ENCODE results near the gene DNAJB13.

DNA sequence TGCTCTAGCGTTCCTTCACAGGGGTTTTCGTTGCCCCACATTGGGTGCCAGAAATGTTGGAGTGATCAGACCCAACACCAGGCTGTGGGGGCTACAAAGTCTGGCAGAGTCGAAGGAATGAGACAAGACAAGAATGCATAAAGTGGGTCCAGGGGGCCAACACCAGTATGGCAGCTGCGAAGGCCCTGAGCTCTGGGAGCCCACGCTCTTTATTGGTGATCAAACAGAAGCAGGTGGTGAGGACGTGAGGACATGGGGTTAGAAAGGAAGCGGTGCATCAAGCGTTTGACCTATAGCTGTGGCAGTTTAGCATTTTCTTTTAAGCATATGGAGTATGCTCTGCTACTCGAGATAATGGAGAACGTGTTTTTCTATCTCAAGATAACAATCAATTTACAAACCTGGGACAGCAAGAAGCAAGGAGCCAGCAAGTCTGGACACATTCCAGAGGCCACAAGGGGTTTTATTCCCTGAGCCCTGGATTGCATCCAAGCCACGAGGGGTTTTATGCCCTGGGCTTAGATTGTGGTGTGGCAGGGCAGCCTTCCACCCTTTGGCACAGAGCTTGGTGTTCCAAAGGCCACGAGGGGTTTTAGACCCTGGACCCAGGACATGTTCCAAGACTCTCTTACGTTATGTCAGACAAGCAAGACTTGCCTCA lies 3.9 kb upstream of the DNAJB13 start:
- TF ChIP-seq, protein P1, sequence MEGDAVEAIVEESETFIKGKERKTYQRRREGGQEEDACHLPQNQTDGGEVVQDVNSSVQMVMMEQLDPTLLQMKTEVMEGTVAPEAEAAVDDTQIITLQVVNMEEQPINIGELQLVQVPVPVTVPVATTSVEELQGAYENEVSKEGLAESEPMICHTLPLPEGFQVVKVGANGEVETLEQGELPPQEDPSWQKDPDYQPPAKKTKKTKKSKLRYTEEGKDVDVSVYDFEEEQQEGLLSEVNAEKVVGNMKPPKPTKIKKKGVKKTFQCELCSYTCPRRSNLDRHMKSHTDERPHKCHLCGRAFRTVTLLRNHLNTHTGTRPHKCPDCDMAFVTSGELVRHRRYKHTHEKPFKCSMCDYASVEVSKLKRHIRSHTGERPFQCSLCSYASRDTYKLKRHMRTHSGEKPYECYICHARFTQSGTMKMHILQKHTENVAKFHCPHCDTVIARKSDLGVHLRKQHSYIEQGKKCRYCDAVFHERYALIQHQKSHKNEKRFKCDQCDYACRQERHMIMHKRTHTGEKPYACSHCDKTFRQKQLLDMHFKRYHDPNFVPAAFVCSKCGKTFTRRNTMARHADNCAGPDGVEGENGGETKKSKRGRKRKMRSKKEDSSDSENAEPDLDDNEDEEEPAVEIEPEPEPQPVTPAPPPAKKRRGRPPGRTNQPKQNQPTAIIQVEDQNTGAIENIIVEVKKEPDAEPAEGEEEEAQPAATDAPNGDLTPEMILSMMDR (IDR thresholded peaks at IDR 0.05; ENCODE audit: low read length), result no peak
- TF ChIP-seq EZH2 (IDR thresholded peaks at IDR 0.05; ENCODE audit: borderline replicate concordance, low read length), result no peak
